Neutrophil (primary cell): ENCODE measurements around the gene WEE2.
"Not testable (repeated sequence)": the region's sequence is repeated elsewhere in the genome, so short reads cannot be mapped to it uniquely, and the experiment has no call there.

Experiments used
- H3K27ac ChIP-seq: fragments of 200-600 bp; sonication (generic); 2 replicates; pipeline ENCODE4 v1.5.1; 2016; ENCODE audit warnings: mild to moderate bottlenecking, moderate library complexity
- H3K27me3 ChIP-seq: fragments of 200-600 bp; sonication (generic); 2 replicates; pipeline ENCODE4 v1.6.0; 2016; ENCODE audit warnings: mild to moderate bottlenecking
- H3K36me3 ChIP-seq: fragments of 200-600 bp; sonication (generic); 2 replicates; pipeline ENCODE4 v1.5.1; 2017
- H3K4me1 ChIP-seq, 2 experiments: fragments of 200-600 bp in 1 of 2; sonication (generic) in 1 of 2; 1 replicate in 1 of 2; 2 replicates in 1 of 2; pipeline versions ENCODE4 v1.5.1 to v1.6.1; 2013 to 2016; ENCODE audit warnings: low read depth in 1 of 2, low read length in 1 of 2, mild to moderate bottlenecking in 1 of 2, moderate library complexity in 1 of 2; ENCODE audit not compliant: control insufficient read depth in 1 of 2, insufficient read depth in 1 of 2
- H3K4me3 ChIP-seq, 2 experiments: fragments of 200-600 bp in 1 of 2; sonication (generic) in 1 of 2; 1 replicate in 1 of 2; 2 replicates in 1 of 2; pipeline ENCODE4 v1.5.1; 2013 to 2016; ENCODE audit warnings: low read depth in 1 of 2, low read length in 1 of 2, mild to moderate bottlenecking in 1 of 2, moderate library complexity in 1 of 2
- H3K9me3 ChIP-seq: fragments of 200-600 bp; sonication (generic); 2 replicates; pipeline ENCODE4 v1.5.1; 2016
- TF ChIP-seq, protein P1 (sequence below): fragments of 200-600 bp; sonication (generic); IDR thresholded peaks from 2 replicates; pipeline ENCODE4 v1.5.1; 2016; ENCODE audit warnings: antibody characterized with exemption

WEE2 gene

DNA sequence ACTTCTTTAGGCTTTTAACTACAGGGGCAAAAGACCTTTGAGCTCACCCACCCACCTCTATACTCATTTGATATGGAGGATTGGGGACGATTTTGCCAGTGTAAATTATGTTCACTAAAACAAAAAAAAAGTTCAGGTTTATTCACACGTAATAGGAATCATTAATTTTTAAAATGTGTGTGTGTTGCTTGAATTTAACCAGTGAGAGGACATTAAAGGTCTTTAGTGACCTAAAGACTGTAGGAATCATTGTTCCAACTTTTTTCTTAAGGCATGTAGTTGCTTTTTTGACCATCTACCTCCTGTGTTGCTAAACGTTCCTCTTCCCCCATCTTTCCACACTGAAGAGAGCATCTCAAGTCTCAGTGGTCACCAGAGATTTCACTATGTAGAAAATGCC, 31.1 kb downstream of the WEE2 start:
- Histone ChIP-seq H3K36me3 (peaks cover 41% of the 10 kb centered on the region), H3K9me3 (no peaks in the 10 kb centered on the region), H3K27me3 (no peaks in the 10 kb centered on the region), H3K4me1 (peaks cover 13 to 16% of the 10 kb centered on the region in 2 experiments), H3K27ac (no peak overlapping the region), H3K4me3 (no peak overlapping the region)
- TF ChIP-seq, protein P1, sequence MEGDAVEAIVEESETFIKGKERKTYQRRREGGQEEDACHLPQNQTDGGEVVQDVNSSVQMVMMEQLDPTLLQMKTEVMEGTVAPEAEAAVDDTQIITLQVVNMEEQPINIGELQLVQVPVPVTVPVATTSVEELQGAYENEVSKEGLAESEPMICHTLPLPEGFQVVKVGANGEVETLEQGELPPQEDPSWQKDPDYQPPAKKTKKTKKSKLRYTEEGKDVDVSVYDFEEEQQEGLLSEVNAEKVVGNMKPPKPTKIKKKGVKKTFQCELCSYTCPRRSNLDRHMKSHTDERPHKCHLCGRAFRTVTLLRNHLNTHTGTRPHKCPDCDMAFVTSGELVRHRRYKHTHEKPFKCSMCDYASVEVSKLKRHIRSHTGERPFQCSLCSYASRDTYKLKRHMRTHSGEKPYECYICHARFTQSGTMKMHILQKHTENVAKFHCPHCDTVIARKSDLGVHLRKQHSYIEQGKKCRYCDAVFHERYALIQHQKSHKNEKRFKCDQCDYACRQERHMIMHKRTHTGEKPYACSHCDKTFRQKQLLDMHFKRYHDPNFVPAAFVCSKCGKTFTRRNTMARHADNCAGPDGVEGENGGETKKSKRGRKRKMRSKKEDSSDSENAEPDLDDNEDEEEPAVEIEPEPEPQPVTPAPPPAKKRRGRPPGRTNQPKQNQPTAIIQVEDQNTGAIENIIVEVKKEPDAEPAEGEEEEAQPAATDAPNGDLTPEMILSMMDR, result no peak

DNA sequence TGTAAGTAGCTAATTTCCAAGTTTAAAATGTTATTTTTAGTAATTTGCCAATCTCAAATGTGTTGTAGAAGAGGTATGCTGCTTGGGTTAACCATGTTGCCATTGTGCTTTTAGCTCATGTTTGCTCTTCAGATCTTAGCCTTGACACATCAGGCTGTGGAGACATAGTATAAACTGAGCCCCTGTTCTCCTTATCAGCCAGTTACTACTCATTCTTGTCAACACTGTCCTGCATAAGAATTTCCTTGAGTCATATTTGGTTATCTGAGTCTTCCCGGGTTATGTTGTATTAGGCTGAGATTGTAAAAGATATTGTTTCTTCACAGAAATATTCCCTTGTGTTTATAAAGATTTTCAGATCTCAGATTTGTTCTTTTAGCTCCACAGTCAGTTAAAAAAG, 34.1 kb downstream of the WEE2 start:
- Histone ChIP-seq H3K27ac (no peak overlapping the region), H3K36me3 (peaks cover 68% of the 10 kb centered on the region), H3K4me3 (no peak overlapping the region), H3K27me3 (no peaks in the 10 kb centered on the region), H3K4me1 (peaks cover 10 to 13% of the 10 kb centered on the region in 2 experiments), H3K9me3 (no peaks in the 10 kb centered on the region)
- TF ChIP-seq, protein P1, result no peak

DNA sequence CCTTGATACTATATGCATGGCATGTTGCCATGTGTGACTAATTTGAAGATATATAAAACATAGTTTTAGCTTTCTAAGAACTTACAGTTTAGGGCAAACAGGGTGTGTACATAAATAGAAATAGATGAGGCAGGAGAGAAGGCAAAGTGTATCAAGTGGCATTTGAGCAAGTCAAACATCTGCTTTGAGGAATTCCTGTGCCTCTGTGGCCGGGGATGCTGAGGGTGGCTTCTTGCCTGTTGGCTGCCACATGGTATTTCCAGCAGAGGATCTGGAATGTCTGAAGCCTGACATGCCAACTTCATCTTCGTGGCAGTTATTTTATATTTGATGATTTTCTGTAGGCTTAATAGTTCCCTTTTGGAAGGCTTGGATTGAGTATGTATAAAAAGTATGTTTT, 36.0 kb downstream of the WEE2 start:
- Histone ChIP-seq H3K36me3 (peaks cover 73% of the 10 kb centered on the region), H3K9me3 (no peaks in the 10 kb centered on the region), H3K27me3 (no peaks in the 10 kb centered on the region), H3K4me1 (no peaks in the 10 kb centered on the region), H3K27ac (no peak overlapping the region), H3K4me3 (no peak overlapping the region)
- TF ChIP-seq, protein P1, result no peak

DNA sequence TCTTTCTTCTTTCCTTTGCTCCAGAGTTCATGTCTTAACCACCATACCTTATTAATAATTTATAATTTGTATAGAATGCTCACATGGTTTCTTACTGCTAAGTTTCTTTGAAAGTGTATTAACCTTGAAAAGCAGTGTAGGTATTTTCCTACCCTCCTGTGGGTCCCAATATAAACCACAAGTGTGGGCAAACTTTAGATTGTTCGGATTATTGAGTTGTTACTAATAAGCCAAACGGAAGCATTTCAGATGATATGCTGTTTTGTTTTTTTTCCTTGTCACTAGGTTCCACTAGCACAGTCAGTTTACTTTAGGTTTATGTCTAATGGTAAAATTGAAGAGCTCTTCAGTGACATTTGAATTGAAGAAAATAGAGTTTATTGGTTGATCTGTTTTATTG, 40.2 kb downstream of the WEE2 start:
- Histone ChIP-seq H3K36me3 (peaks cover 68% of the 10 kb centered on the region), H3K4me1 (no peaks in the 10 kb centered on the region), H3K27ac (no peak overlapping the region), H3K4me3 (no peak overlapping the region), H3K27me3 (no peaks in the 10 kb centered on the region), H3K9me3 (peaks cover 20% of the 10 kb centered on the region)
- TF ChIP-seq, protein P1, result no peak

DNA sequence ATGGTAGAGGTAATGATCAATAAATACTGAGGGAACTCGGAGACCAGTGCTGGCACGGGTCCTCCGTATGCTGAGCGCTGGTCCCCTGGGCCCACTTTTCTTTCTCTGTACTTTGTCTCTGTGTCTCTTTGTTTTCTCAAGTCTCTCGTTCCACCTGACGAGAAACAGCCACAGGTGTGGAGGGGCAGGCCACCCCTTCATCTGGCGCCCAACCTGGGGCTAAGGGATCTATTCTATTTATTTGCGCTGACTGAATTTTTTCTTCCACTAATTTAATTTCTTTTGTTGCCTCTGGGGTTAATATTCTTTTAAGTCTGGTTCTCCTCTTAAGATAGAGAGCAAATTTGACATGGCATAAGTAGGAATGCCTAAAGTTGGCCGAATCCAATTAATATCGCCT, 43.8 kb downstream of the WEE2 start:
- not testable (repeated sequence) for H3K4me3 ChIP-seq
- H3K36me3 ChIP-seq, result peaks cover 33% of the 10 kb centered on the region

DNA sequence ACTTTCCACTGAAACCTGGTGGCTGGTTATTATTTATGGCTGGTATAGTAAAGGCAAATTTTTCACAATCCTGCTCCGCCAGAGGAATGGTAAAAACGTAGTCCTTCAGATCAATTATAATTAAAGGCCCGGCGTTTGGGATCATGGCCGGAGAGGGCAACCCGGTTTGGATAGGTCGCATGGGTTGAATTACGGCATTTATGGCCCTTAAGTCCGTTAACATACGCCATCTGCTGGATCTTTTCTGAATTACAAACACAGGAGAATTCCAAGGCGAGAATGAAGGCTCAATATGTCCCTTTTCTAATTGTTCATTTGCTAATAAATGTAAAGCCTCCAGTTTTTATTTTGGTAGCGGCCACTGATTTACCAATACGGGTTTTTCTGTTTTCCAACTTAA, 44.5 kb downstream of the WEE2 start:
- Histone ChIP-seq H3K4me1 (no peaks in the 10 kb centered on the region), H3K9me3 (peaks cover 20% of the 10 kb centered on the region), H3K4me3 (no peak overlapping the region), H3K36me3 (peaks cover 38% of the 10 kb centered on the region), H3K27ac (no peak overlapping the region), H3K27me3 (no peaks in the 10 kb centered on the region)
- TF ChIP-seq, protein P1, result no peak

More for the DNA sequence above, 43.8 kb downstream of the WEE2 start:
- not testable (repeated sequence) for H3K27ac ChIP-seq, H3K4me1 ChIP-seq, H3K27me3 ChIP-seq
- H3K9me3 ChIP-seq, result peaks cover 20% of the 10 kb centered on the region
